ENCODE results near the gene ADAM33.

DNA sequence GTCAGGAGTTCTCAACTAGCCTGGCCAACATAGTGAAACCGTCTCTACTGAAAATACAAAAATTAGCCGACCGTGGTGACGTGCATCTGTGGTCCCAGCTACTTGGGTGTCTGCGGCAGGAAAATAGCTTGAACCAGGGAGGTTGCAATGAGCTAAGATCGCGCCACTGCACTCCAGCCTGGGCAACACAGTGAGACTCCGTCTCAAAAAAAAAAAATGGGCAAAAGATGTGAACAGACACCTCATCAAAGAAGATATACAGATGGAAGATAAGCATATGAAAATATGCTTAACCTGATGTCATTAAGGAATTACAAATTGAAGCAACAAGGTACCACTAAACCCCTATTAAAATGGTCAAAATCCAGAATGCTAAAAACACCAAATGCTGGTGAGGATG lies 41.5 kb upstream of the ADAM33 start:
- TF ChIP-seq CTCF (conservative IDR thresholded peaks at IDR 0.05; ENCODE audit: low read length) (no peak), EZH2phosphoT487 (IDR thresholded peaks at IDR 0.05; ENCODE audit: borderline replicate concordance) (no peak)
